HepG2 (cell line): ENCODE measurements around the gene ARL4D. TPM values are rescaled to one million over a fixed set of nuclear protein-coding genes. Genes with fewer than 3 reads are reported as not detected.
A peak's percentile ranks its signal among the peaks of the same experiment; 100 is the strongest.

Experiments used
- ATF5 ChIP-seq: sonication (generic); formaldehyde crosslinking; IDR thresholded peaks from 2 replicates; pipeline ENCODE4 v1.4.0; 2020; ENCODE audit warnings: mild to moderate bottlenecking, low read depth, missing genetic modification reagents
- CREB1 ChIP-seq, 2 experiments: fragments of 450-650 bp in 1 of 2; IDR thresholded peaks; 2 replicates each; pipeline ENCODE4 v1.6.1; 2016 to 2017; ENCODE audit warnings: control low read depth in 1 of 2, mild to moderate bottlenecking in 1 of 2, missing compliant biosample characterization in 1 of 2, missing genetic modification characterization in 1 of 2
- CREM ChIP-seq, 2 experiments: sonication (generic) in 1 of 2; formaldehyde crosslinking in 1 of 2; IDR thresholded peaks; 2 replicates each; pipeline versions ENCODE4 v1.4.0 to v1.6.1; 2016 to 2020; ENCODE audit warnings: antibody characterized with exemption in 1 of 2, mild to moderate bottlenecking in 1 of 2, missing genetic modification reagents in 1 of 2
- HOXA9 ChIP-seq: sonication (generic); formaldehyde crosslinking; IDR thresholded peaks from 2 replicates; pipeline ENCODE4 v1.8.1; 2022; ENCODE audit warnings: missing genetic modification reagents, mild to moderate bottlenecking, moderate library complexity, borderline replicate concordance
- KDM6A ChIP-seq: IDR thresholded peaks from 2 replicates; pipeline ENCODE4 v1.6.1; 2016; ENCODE audit warnings: low read depth
- KLF9 ChIP-seq: IDR thresholded peaks from 2 replicates; pipeline ENCODE4 v1.6.1; 2016; ENCODE audit warnings: low read depth
- MAX ChIP-seq: IDR thresholded peaks from 2 replicates; pipeline ENCODE4 v1.6.1; 2012; ENCODE audit warnings: inconsistent platforms
- NCOA1 ChIP-seq: sonication (generic); formaldehyde crosslinking; IDR thresholded peaks from 2 replicates; pipeline ENCODE4 v1.9.0; 2021; ENCODE audit warnings: missing genetic modification reagents
- PAF1 ChIP-seq: IDR thresholded peaks from 2 replicates; pipeline ENCODE4 v1.6.1; 2016; ENCODE audit warnings: missing genetic modification reagents, missing compliant biosample characterization
- PRDM4 ChIP-seq: sonication (generic); formaldehyde crosslinking; IDR thresholded peaks from 2 replicates; pipeline ENCODE4 v1.9.0; 2021; ENCODE audit warnings: missing genetic modification reagents, borderline replicate concordance
- RELA ChIP-seq: sonication (generic); formaldehyde crosslinking; IDR thresholded peaks from 2 replicates; pipeline ENCODE4 v1.4.0; 2020; ENCODE audit warnings: missing genetic modification reagents
- SNAPC4 ChIP-seq: sonication (generic); formaldehyde crosslinking; IDR thresholded peaks from 2 replicates; pipeline ENCODE4 v1.4.0; 2020; ENCODE audit warnings: mild to moderate bottlenecking, missing genetic modification reagents
- STAG1 ChIP-seq: sonication (generic); formaldehyde crosslinking; IDR thresholded peaks from 2 replicates; pipeline ENCODE4 v1.4.0; 2020; ENCODE audit warnings: missing genetic modification reagents
- ZNF232 ChIP-seq: sonication (generic); formaldehyde crosslinking; IDR thresholded peaks from 2 replicates; pipeline ENCODE4 v1.4.0; 2020; ENCODE audit warnings: missing genetic modification reagents, borderline replicate concordance
- ZNF501 ChIP-seq: sonication (generic); formaldehyde crosslinking; IDR thresholded peaks from 2 replicates; pipeline ENCODE4 v1.5.1; 2020; ENCODE audit warnings: mild to moderate bottlenecking, moderate library complexity, missing genetic modification reagents
- ZNF703 ChIP-seq: sonication (generic); formaldehyde crosslinking; IDR thresholded peaks from 2 replicates; pipeline ENCODE4 v1.5.1; 2020; ENCODE audit warnings: missing genetic modification reagents, mild to moderate bottlenecking, moderate library complexity, borderline replicate concordance
- ZNF784 ChIP-seq: sonication (generic); formaldehyde crosslinking; IDR thresholded peaks from 2 replicates; pipeline ENCODE4 v1.5.1; 2020; ENCODE audit warnings: missing genetic modification reagents, mild to moderate bottlenecking, borderline replicate concordance
- ZSCAN29 ChIP-seq: sonication (generic); formaldehyde crosslinking; conservative IDR thresholded peaks from 2 replicates; pipeline ENCODE4 v1.4.0; 2020; ENCODE audit warnings: mild to moderate bottlenecking, missing genetic modification reagents
- ZSCAN30 ChIP-seq: sonication (generic); formaldehyde crosslinking; IDR thresholded peaks from 2 replicates; pipeline ENCODE4 v1.5.0; 2020; ENCODE audit warnings: mild to moderate bottlenecking, missing genetic modification reagents
- polyA plus RNA-seq, 8 experiments: library from polyadenylated mRNA; depleted of rRNA in 3 of 8; stranded (reverse) in 7 of 8; unstranded in 1 of 8; fragments of >200 nt; fragmentation: Illumina TruSeq in 4 of 8; extraction: Trizol in 4 of 8; gene quantifications; 2 replicates each; pipeline versions ENCODE4 v1.2.1 to v1.2.3, GENCODE V29; 2011 to 2016; ENCODE audit warnings: low read depth in 4 of 8, missing spikeins in 1 of 8, mixed read lengths in 1 of 8; ENCODE audit not compliant: insufficient read depth in 1 of 8
- total RNA-seq, 5 experiments: library from RNA; depleted of rRNA; stranded (reverse); fragments of >200 nt; fragmentation: Illumina TruSeq; extraction: Trizol; gene quantifications; 2 replicates each; pipeline ENCODE4 v1.2.3, GENCODE V29; 2016; ENCODE audit warnings: low read depth in 1 of 5

Gene ARL4D
- total and polyA plus RNA-seq, 2 of the 13 experiments (the other 11 are each of a cell fraction or from before 2014, with no cell fraction given) = 9.0 to 25.9 TPM

- no peak for TF ChIP-seq SNAPC4 (CRISPR knock-in tag)
- TF ChIP-seq STAG1 = peak; percentile 35; the same call in 1 of the 2 replicates
- TF ChIP-seq ZNF784 (CRISPR knock-in tag) = no peak
- TF ChIP-seq NCOA1 = peak; percentile 87
- peak; percentile 49; the same call in 1 of the 2 replicates for TF ChIP-seq HOXA9 (CRISPR knock-in tag)
- peak; percentile 100 for TF ChIP-seq CREB1 (IDR thresholded peaks at IDR 0.05)
- TF ChIP-seq CREB1 (CRISPR knock-in tag; IDR thresholded peaks at IDR 0.05) = peak; percentile 96
- TF ChIP-seq RELA = no peak
- TF ChIP-seq KLF9 (CRISPR knock-in tag) = 0 out of 2 replicates have a peak, but pooled peaks have one; percentile 79
- TF ChIP-seq ATF5 = no peak
- TF ChIP-seq KDM6A (CRISPR knock-in tag) = no peak
- no peak for TF ChIP-seq PRDM4
- TF ChIP-seq ZNF232 (CRISPR knock-in tag) = 0 out of 2 replicates have a peak, but pooled peaks have one; percentile 49
- no peak for TF ChIP-seq ZNF703 (CRISPR knock-in tag)
- TF ChIP-seq ZSCAN30 = peak; percentile 96
- TF ChIP-seq PAF1 (CRISPR knock-in tag) = no peak
- TF ChIP-seq ZNF501 = peak; percentile 83; the same call in 1 of the 2 replicates
- peak; percentile 92 for TF ChIP-seq CREM (IDR thresholded peaks at IDR 0.05)
- TF ChIP-seq CREM (CRISPR knock-in tag; IDR thresholded peaks at IDR 0.05) = peak; percentile 67; the same call in 1 of the 2 replicates
- TF ChIP-seq ZSCAN29 (CRISPR knock-in tag) = no peak; the same call in 1 of the 2 replicates
- peak; percentile 78 for TF ChIP-seq MAX
Observed at GRCh38 chr17:43398724-43399595, at the start of gene ARL4D (continued).
